ENCODE results near the gene MEIOSIN. TPM values are rescaled to one million over a fixed set of nuclear protein-coding genes. Genes with fewer than 3 reads are reported as not detected.

The MEIOSIN gene
- total RNA-seq, 1 donor from 2014 or later, result not detected

- no peak for DNase-seq
- Mint-ChIP-seq H3K27ac (ENCODE audit: unreplicated experiment) (no peak overlapping the region), H3K27me3 (ENCODE audit: unreplicated experiment) (peaks cover 3% of the 10 kb centered on the region), H3K9me3 (ENCODE audit: unreplicated experiment) (peaks cover 4% of the 10 kb centered on the region), H3K4me1 (ENCODE audit: low read depth, unreplicated experiment) (peaks cover 4% of the 10 kb centered on the region), H3K36me3 (ENCODE audit: unreplicated experiment) (no peaks in the 10 kb centered on the region), H3K4me3 (ENCODE audit: unreplicated experiment) (no peak overlapping the region)
- no peak for TF ChIP-seq CTCF (IDR thresholded peaks at IDR 0.05; ENCODE audit: partially characterized antibody, unreplicated experiment)
Observed at GRCh38 chr19:45705710-45706415, 27.4 kb upstream of the MEIOSIN start.

- TF ChIP-seq CTCF (IDR thresholded peaks at IDR 0.05; ENCODE audit: partially characterized antibody, unreplicated experiment), result no peak
- Mint-ChIP-seq H3K4me3 (ENCODE audit: unreplicated experiment) (no peak overlapping the region), H3K9me3 (ENCODE audit: unreplicated experiment) (peaks cover 4% of the 10 kb centered on the region), H3K27me3 (ENCODE audit: unreplicated experiment) (peaks cover 2% of the 10 kb centered on the region), H3K36me3 (ENCODE audit: unreplicated experiment) (no peaks in the 10 kb centered on the region), H3K4me1 (ENCODE audit: low read depth, unreplicated experiment) (peaks cover 4% of the 10 kb centered on the region), H3K27ac (ENCODE audit: unreplicated experiment) (peak overlapping the region; percentile 15)
- no peak for DNase-seq
Observed at GRCh38 chr19:45710356-45711130, 22.7 kb upstream of the MEIOSIN start.

- H3K4me3 Mint-ChIP-seq (ENCODE audit: unreplicated experiment), result no peak overlapping the region
- H3K27me3 Mint-ChIP-seq (ENCODE audit: unreplicated experiment), result peaks cover 2% of the 10 kb centered on the region
- DNase-seq, result no peak
- H3K4me1 Mint-ChIP-seq (ENCODE audit: low read depth, unreplicated experiment), result peaks cover 12% of the 10 kb centered on the region
- no peak overlapping the region for H3K27ac Mint-ChIP-seq (ENCODE audit: unreplicated experiment)
- peaks cover 11% of the 10 kb centered on the region for H3K9me3 Mint-ChIP-seq (ENCODE audit: unreplicated experiment)
- TF ChIP-seq CTCF (IDR thresholded peaks at IDR 0.05; ENCODE audit: partially characterized antibody, unreplicated experiment), result no peak
- H3K36me3 Mint-ChIP-seq (ENCODE audit: unreplicated experiment), result no peaks in the 10 kb centered on the region
Observed at GRCh38 chr19:45711851-45712698, 21.2 kb upstream of the MEIOSIN start.

GRCh38 chr19:45712699-45713067 lies 20.6 kb upstream of the MEIOSIN start:
- no peak for TF ChIP-seq CTCF (IDR thresholded peaks at IDR 0.05; ENCODE audit: partially characterized antibody, unreplicated experiment)
- H3K27me3 Mint-ChIP-seq (ENCODE audit: unreplicated experiment), result peaks cover 2% of the 10 kb centered on the region
- H3K4me3 Mint-ChIP-seq (ENCODE audit: unreplicated experiment), result no peak overlapping the region
- DNase-seq, result no peak
- H3K27ac Mint-ChIP-seq (ENCODE audit: unreplicated experiment), result no peak overlapping the region
- H3K9me3 Mint-ChIP-seq (ENCODE audit: unreplicated experiment), result peaks cover 14% of the 10 kb centered on the region
- H3K36me3 Mint-ChIP-seq (ENCODE audit: unreplicated experiment), result no peaks in the 10 kb centered on the region
- peaks cover 12% of the 10 kb centered on the region for H3K4me1 Mint-ChIP-seq (ENCODE audit: low read depth, unreplicated experiment)

All from glutamatergic neuron (in vitro differentiated cells).